GM18498 (cell line): Measurements from ENCODE around the gene ULK2.
"Not testable (repeated sequence)": the region's sequence is repeated elsewhere in the genome, so short reads cannot be mapped to it uniquely, and the experiment has no call there.

Experiments used
- ATAC-seq: cut with Tn5 transposase; IDR thresholded peaks from one replicate; pipeline ENCODE4 v1.9.1; 2021; ENCODE audit warnings: mild to moderate bottlenecking, moderate library complexity; ENCODE audit not compliant: unreplicated experiment

Gene ULK2

GRCh38 chr17:19867329-19868078, at the start of gene ULK2:
Gene ULK2, minus strand, starts transcription at chr17:19867936. Its CDS starts 519 bp downstream, at chr17:19867417.
- ATAC-seq = peak; percentile 67

DNA sequence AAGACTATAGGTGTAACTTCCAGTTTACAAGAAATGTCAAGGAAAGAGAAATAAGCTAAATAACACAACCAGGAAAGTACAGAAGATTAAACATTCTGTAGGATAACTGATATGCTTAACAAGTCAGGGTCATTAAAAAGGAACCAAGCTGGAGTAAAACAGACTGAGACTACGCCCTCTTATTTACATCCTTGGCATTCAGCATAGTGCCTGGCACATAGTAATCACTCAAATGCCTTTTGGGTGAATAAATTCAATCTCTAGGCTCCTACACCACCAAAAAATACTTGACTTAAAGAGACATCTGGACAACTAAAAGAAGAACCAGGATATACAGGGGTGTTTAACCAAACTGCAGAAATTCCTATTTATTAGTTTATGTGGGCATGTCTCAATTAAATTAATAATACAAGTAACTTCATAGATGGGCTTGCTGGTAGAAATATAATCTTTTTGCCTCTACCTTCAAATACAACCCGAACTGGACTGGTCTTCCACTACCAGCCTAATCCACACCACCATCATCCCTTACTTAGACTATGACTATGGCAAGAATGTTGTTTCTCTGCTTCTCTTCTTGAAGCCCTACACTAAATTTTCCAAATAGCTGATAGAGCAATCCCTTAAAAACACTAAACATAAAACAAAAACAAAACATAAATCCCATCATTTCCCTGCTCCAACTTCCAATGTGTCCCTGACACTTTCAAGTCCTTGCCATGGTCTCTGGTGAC, 47.7 kb upstream of the ULK2 start:
- ATAC-seq = no peak

- no peak for ATAC-seq
These were observed 43.3 kb upstream of the ULK2 start for GRCh38 chr17:19911033-19911432.

GRCh38 chr17:19909139-19909538, 41.4 kb upstream of the ULK2 start:
- ATAC-seq = no peak

GRCh38 chr17:19905502-19905901, 37.8 kb upstream of the ULK2 start:
- no peak for ATAC-seq

DNA sequence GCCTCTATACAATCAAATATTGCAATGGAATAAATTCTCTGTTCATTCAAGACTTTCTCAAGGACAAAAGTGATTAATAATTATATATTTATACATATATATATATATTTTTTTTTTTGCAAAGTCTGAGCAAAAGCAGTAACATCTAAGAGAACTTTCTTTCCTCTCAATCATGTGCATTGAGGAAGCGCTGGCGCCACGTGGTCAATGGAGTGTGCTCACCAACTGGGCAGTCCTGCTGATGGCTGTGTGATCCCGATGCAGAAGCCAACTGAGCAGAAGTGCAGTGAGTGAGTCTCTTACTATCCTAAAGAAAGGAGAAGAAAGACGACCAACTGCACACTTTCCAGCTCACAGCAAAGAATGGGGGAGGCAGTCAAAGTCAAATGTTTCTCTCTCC, 37.2 kb upstream of the ULK2 start:
- ATAC-seq = no peak

GRCh38 chr17:19904412-19904811, 36.7 kb upstream of the ULK2 start:
- ATAC-seq = no peak

DNA sequence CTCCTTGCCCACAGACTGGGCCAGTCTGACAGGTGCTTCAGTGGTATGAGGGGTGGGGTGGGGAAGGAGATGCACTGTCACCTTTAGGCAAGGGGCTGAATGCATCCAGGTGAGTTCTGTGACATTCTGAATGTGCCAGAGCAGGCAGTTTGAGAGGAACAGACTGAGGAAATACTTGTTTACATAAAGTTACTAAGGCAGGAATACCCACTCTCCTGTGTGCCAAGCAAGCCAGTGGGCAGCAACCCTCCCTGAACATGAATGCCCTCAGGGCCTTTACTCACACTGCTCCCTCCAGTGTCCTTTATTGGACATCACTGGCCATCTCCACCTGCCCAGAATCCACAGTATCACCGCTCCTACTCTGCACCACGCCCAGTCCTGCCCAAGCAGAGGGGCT, 33.1 kb upstream of the ULK2 start:
- no peak for ATAC-seq

- ATAC-seq = no peak
These were observed 30.2 kb upstream of the ULK2 start for GRCh38 chr17:19897903-19898302.

- ATAC-seq = no peak
These were observed 29.5 kb upstream of the ULK2 start for GRCh38 chr17:19897090-19897837.

GRCh38 chr17:19896679-19897078, 28.9 kb upstream of the ULK2 start:
- ATAC-seq = no peak

GRCh38 chr17:19890554-19890953, 22.8 kb upstream of the ULK2 start:
- not testable (repeated sequence) for ATAC-seq

DNA sequence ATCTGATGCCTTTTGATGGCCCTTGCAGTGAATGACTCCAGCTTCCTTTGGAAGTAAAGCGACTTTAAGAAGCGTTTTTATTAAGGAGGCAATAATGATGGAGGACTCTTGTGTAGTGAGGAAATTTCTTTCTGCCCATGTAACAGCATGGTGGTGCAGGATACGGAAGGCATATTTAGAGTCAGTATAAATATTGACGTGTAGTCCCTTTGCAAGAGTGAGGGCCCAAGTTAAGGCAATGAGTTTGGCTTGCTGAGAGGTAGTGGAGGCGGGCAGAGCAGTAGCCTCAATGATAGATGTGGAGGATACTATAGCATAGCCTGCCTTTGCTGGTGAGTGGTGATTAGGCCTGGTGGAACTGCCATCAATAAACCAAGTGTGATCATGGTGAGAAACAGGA, 22.3 kb upstream of the ULK2 start:
- not testable (repeated sequence) for ATAC-seq

DNA sequence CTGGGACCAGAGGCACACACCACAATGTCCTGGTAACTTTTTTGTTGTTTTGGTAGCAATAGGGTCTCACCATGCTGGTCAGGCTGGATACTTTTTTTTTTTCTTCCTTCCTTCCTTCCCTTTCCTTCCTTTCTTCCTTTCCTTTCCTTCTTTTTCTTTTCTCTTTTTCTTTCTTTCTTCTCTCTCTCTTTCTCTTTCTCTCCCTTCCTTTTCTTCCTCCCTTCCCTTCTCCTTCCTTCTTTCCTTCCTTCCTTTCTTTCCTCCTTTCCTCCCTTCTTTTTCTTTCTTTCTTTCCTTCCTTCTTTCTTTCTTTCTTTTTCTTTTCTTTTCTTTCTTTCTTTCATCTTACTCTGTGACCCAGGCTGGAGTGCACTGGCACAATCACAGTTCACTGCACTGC, 18.4 kb upstream of the ULK2 start:
- ATAC-seq = no peak

GRCh38 chr17:19883537-19884215, 15.9 kb upstream of the ULK2 start:
- ATAC-seq = no peak

DNA sequence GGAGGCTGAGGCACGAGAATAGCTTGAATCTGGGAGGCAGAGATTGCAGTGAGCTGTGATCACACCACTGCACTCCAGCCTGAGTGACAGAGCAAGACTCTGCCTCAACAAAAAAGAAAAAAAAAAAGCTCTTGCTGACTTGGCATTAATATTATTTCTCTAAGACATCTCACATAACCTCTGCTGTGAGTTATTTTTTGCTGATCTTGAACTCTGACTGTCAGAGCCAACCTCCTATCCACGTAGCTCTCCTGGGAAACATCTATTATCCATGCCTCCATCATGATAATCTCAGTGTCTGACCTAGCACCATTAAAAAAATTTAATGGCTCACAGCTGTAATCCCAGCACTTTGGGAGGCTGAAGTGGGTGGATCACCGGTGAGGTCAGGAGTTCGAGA, 12.7 kb upstream of the ULK2 start:
- no peak for ATAC-seq

- no peak for ATAC-seq
These were observed 9.7 kb upstream of the ULK2 start for GRCh38 chr17:19877364-19877945.

- ATAC-seq = no peak
These were observed 8.9 kb upstream of the ULK2 start for GRCh38 chr17:19876529-19877161.

GRCh38 chr17:19874256-19874655, 6.5 kb upstream of the ULK2 start:
- no peak for ATAC-seq

- ATAC-seq = no peak
These were observed 5.6 kb upstream of the ULK2 start for GRCh38 chr17:19873346-19873745.
